ENCODE results near the gene ZBTB44. TPM values are rescaled to one million over a fixed set of nuclear protein-coding genes. Genes with fewer than 3 reads are reported as not detected.

The ZBTB44 gene
- 36.7 and 62.8 TPM in 2 replicates for total RNA-seq (2014; rRNA removed; shearing (Covaris generic); ENCODE audit: low replicate concordance)

DNA sequence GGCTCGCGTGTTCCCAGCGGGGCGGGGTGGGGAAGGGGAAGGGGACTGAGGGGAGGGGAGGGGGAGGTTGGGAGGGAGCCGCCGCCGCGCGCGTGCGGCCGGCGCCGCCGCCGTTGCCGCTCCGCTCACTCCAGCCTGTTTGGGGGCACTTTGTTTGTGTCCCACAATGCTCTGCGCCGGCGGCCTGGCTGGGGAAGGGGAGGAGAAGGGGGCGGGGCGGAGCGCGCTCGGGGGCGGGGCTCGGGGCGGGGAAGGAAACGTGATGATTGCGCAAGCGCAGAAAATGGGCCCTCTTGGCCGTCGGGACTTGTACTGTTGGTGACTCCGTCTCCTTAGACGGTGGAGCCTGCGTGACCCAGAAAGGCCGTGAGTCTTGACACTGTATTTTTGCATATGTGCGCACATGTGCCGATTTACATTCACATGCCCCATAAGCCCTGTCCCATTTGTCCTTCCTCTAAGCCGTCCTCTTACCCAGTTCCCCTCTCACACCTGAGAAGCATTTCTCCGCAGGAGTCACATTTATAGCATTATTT is at the start of gene ZBTB44:
ZBTB44 (minus strand) TSS at position 168 of the 536 bp plus-strand sequence. CDS start 53,044 bp downstream, outside the sequence.
- peak; percentile 89 for DNase-seq
- peak within 1 kb of the TSS; percentile 79 for H3K4me3 ChIP-seq (ENCODE audit: low read length)
- H3K4me2 ChIP-seq (ENCODE audit: low read depth, low read length, poor library complexity, severe bottlenecking), result peak within 1 kb of the TSS; percentile 82
- no peaks in the 10 kb centered on the region; the same call in 1 of the 2 replicates for H3K36me3 ChIP-seq (ENCODE audit: insufficient read depth, low read length)
- H3K9ac ChIP-seq (ENCODE audit: low read length), result peak within 1 kb of the TSS; percentile 73
- no peak within 1 kb of the TSS for H2AFZ ChIP-seq (ENCODE audit: low read length)
- no peaks in the 10 kb centered on the region for H4K20me1 ChIP-seq (ENCODE audit: insufficient read depth, low read depth, low read length)
- H3K27ac ChIP-seq (ENCODE audit: low read length), result peak within 1 kb of the TSS; percentile 58
- H3K9me3 ChIP-seq (ENCODE audit: low read length), result no peaks in the 10 kb centered on the region
- H3K79me2 ChIP-seq (ENCODE audit: low read length), result peaks cover 42% of the 10 kb centered on the region
- H3K4me1 ChIP-seq (ENCODE audit: low read length), result peaks cover 36% of the 10 kb centered on the region
- H3K9me2 ChIP-seq (replicated peaks; ENCODE audit: insufficient read depth, low read length), result no peaks in the 10 kb centered on the region
- no peaks in the 10 kb centered on the region for H3K27me3 ChIP-seq (ENCODE audit: low read length)

DNA sequence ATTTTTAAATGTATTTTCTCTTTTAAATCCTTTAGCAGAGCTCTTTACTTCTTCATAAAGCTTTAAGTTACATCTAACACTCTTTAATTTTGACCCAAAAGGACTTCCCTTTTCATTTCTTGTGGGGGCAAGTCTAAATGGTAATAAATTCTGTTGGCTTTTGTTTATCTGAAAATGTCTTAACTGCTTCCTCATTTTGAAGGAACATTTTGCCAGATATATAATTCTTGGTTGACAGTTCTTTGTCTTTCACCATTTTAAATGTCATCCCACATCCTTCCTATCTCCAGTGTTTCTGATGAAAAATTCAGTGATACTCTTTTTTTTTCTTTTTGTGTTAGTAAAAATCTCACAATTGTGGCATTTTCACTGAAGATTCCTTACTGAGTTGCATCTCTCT is 44.7 kb upstream of the ZBTB44 start:
- Histone ChIP-seq H3K4me1 (ENCODE audit: low read length) (no peaks in the 10 kb centered on the region), H3K27ac (ENCODE audit: low read length) (no peak overlapping the region), H3K79me2 (ENCODE audit: low read length) (no peaks in the 10 kb centered on the region), H2AFZ (ENCODE audit: low read length) (no peak overlapping the region), H3K9me2 (replicated peaks; ENCODE audit: insufficient read depth, low read length) (no peaks in the 10 kb centered on the region), H3K27me3 (ENCODE audit: low read length) (no peaks in the 10 kb centered on the region), H3K4me2 (ENCODE audit: low read depth, low read length, poor library complexity, severe bottlenecking) (no peak overlapping the region), H3K4me3 (ENCODE audit: low read length) (no peak overlapping the region), H3K9ac (ENCODE audit: low read length) (no peak overlapping the region), H4K20me1 (ENCODE audit: insufficient read depth, low read depth, low read length) (no peaks in the 10 kb centered on the region), H3K36me3 (ENCODE audit: insufficient read depth, low read length) (no peaks in the 10 kb centered on the region), H3K9me3 (ENCODE audit: low read length) (no peaks in the 10 kb centered on the region)
- no peak for DNase-seq

GRCh38 chr11:130358398-130358797 is 43.7 kb upstream of the ZBTB44 start:
- no peak for DNase-seq
- Histone ChIP-seq H4K20me1 (ENCODE audit: insufficient read depth, low read depth, low read length) (no peaks in the 10 kb centered on the region), H3K27ac (ENCODE audit: low read length) (no peak overlapping the region), H3K4me1 (ENCODE audit: low read length) (no peaks in the 10 kb centered on the region), H3K4me2 (ENCODE audit: low read depth, low read length, poor library complexity, severe bottlenecking) (no peak overlapping the region), H3K9me3 (ENCODE audit: low read length) (no peaks in the 10 kb centered on the region), H3K79me2 (ENCODE audit: low read length) (no peaks in the 10 kb centered on the region), H3K4me3 (ENCODE audit: low read length) (no peak overlapping the region), H3K36me3 (ENCODE audit: insufficient read depth, low read length) (no peaks in the 10 kb centered on the region), H3K9me2 (replicated peaks; ENCODE audit: insufficient read depth, low read length) (no peaks in the 10 kb centered on the region), H3K27me3 (ENCODE audit: low read length) (no peaks in the 10 kb centered on the region), H2AFZ (ENCODE audit: low read length) (no peak overlapping the region), H3K9ac (ENCODE audit: low read length) (no peak overlapping the region)

- no peaks in the 10 kb centered on the region for H3K4me1 ChIP-seq (ENCODE audit: low read length)
Measured at GRCh38 chr11:130347261-130347660, 32.5 kb upstream of the ZBTB44 start.

DNA sequence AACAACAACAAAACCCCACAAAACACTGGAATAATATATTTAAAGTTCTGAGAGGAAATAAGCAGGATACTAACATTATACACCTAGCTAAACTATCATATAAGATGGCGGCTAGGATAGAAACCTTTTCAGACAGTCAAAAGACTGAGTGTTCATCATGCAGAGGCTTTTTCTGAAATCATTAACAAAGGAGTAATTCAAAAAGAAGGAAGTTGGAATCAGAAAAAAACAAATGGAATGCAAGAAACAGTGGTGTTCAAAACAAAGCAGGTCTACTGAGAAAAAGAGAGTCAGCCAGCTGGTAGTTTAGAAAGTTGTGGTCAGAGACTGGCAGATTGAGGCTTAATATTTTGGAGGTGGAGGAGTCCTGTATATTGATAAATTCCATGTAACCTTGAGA is 30.1 kb upstream of the ZBTB44 start:
- DNase-seq, result no peak
- no peak overlapping the region for H3K4me3 ChIP-seq (ENCODE audit: low read length)
- H3K79me2 ChIP-seq (ENCODE audit: low read length), result no peaks in the 10 kb centered on the region
- no peak overlapping the region for H2AFZ ChIP-seq (ENCODE audit: low read length)
- H3K9me2 ChIP-seq (replicated peaks; ENCODE audit: insufficient read depth, low read length), result no peaks in the 10 kb centered on the region
- H3K9me3 ChIP-seq (ENCODE audit: low read length), result no peaks in the 10 kb centered on the region
- no peaks in the 10 kb centered on the region for H4K20me1 ChIP-seq (ENCODE audit: insufficient read depth, low read depth, low read length)
- H3K27ac ChIP-seq (ENCODE audit: low read length), result no peak overlapping the region
- H3K4me2 ChIP-seq (ENCODE audit: low read depth, low read length, poor library complexity, severe bottlenecking), result no peak overlapping the region
- no peaks in the 10 kb centered on the region for H3K36me3 ChIP-seq (ENCODE audit: insufficient read depth, low read length)
- H3K9ac ChIP-seq (ENCODE audit: low read length), result no peak overlapping the region
- no peaks in the 10 kb centered on the region for H3K4me1 ChIP-seq (ENCODE audit: low read length)
- H3K27me3 ChIP-seq (ENCODE audit: low read length), result no peaks in the 10 kb centered on the region

More at GRCh38 chr11:130347261-130347660, 32.5 kb upstream of the ZBTB44 start:
- Histone ChIP-seq H3K9me3 (ENCODE audit: low read length) (no peaks in the 10 kb centered on the region), H3K27me3 (ENCODE audit: low read length) (no peaks in the 10 kb centered on the region), H3K79me2 (ENCODE audit: low read length) (no peaks in the 10 kb centered on the region), H2AFZ (ENCODE audit: low read length) (no peak overlapping the region), H3K36me3 (ENCODE audit: insufficient read depth, low read length) (no peaks in the 10 kb centered on the region), H3K27ac (ENCODE audit: low read length) (no peak overlapping the region), H3K4me3 (ENCODE audit: low read length) (no peak overlapping the region), H3K4me2 (ENCODE audit: low read depth, low read length, poor library complexity, severe bottlenecking) (no peak overlapping the region), H3K9me2 (replicated peaks; ENCODE audit: insufficient read depth, low read length) (no peaks in the 10 kb centered on the region), H3K9ac (ENCODE audit: low read length) (no peak overlapping the region), H4K20me1 (ENCODE audit: insufficient read depth, low read depth, low read length) (no peaks in the 10 kb centered on the region)
- DNase-seq, result no peak

DNA sequence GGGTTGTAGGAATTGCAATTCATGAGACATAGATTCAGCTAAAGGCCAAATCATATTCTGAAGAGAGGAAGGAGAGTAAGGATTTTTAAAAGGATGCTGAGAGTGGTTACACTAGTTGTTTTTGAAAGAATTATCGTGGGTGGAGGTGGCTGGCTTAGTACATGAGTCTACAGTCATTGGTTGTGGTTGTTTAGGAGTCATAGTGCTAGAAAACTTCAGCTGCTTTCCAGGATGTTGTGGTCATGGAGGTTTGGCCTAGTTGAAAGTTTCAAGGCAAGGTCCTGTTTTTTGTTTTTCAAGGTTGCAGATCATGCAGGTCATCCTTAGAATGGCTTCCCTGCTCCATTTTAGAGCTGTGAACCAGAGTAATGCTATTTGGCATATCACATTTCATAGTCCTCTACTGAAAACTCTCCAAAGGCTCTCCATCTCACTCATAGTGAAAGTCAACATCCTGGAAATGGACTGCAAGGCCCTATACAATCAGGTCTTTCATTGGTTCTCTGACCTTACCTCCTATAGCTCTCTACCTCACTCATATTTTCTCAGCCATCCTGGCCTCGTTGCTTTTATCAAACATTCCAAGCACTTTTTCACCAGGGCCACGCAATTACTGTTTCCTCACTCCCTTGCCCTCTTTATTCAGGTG is 26.1 kb upstream of the ZBTB44 start:
- Histone ChIP-seq H2AFZ (ENCODE audit: low read length) (no peak overlapping the region), H3K9me3 (ENCODE audit: low read length) (no peaks in the 10 kb centered on the region), H4K20me1 (ENCODE audit: insufficient read depth, low read depth, low read length) (no peaks in the 10 kb centered on the region), H3K27ac (ENCODE audit: low read length) (no peak overlapping the region), H3K27me3 (ENCODE audit: low read length) (no peaks in the 10 kb centered on the region), H3K79me2 (ENCODE audit: low read length) (no peaks in the 10 kb centered on the region), H3K4me3 (ENCODE audit: low read length) (no peak overlapping the region), H3K4me2 (ENCODE audit: low read depth, low read length, poor library complexity, severe bottlenecking) (no peak overlapping the region), H3K4me1 (ENCODE audit: low read length) (no peaks in the 10 kb centered on the region), H3K9ac (ENCODE audit: low read length) (no peak overlapping the region), H3K36me3 (ENCODE audit: insufficient read depth, low read length) (no peaks in the 10 kb centered on the region), H3K9me2 (replicated peaks; ENCODE audit: insufficient read depth, low read length) (no peaks in the 10 kb centered on the region)
- no peak for DNase-seq

- DNase-seq, result no peak
- Histone ChIP-seq H3K79me2 (ENCODE audit: low read length) (no peaks in the 10 kb centered on the region), H3K9me3 (ENCODE audit: low read length) (no peaks in the 10 kb centered on the region), H3K27me3 (ENCODE audit: low read length) (no peaks in the 10 kb centered on the region), H3K4me1 (ENCODE audit: low read length) (no peaks in the 10 kb centered on the region), H3K9me2 (replicated peaks; ENCODE audit: insufficient read depth, low read length) (no peaks in the 10 kb centered on the region), H3K9ac (ENCODE audit: low read length) (no peak overlapping the region), H3K27ac (ENCODE audit: low read length) (no peak overlapping the region), H3K4me3 (ENCODE audit: low read length) (no peak overlapping the region), H4K20me1 (ENCODE audit: insufficient read depth, low read depth, low read length) (no peaks in the 10 kb centered on the region), H2AFZ (ENCODE audit: low read length) (no peak overlapping the region), H3K36me3 (ENCODE audit: insufficient read depth, low read length) (no peaks in the 10 kb centered on the region), H3K4me2 (ENCODE audit: low read depth, low read length, poor library complexity, severe bottlenecking) (no peak overlapping the region)
Measured at GRCh38 chr11:130338667-130339066, 23.9 kb upstream of the ZBTB44 start.

DNA sequence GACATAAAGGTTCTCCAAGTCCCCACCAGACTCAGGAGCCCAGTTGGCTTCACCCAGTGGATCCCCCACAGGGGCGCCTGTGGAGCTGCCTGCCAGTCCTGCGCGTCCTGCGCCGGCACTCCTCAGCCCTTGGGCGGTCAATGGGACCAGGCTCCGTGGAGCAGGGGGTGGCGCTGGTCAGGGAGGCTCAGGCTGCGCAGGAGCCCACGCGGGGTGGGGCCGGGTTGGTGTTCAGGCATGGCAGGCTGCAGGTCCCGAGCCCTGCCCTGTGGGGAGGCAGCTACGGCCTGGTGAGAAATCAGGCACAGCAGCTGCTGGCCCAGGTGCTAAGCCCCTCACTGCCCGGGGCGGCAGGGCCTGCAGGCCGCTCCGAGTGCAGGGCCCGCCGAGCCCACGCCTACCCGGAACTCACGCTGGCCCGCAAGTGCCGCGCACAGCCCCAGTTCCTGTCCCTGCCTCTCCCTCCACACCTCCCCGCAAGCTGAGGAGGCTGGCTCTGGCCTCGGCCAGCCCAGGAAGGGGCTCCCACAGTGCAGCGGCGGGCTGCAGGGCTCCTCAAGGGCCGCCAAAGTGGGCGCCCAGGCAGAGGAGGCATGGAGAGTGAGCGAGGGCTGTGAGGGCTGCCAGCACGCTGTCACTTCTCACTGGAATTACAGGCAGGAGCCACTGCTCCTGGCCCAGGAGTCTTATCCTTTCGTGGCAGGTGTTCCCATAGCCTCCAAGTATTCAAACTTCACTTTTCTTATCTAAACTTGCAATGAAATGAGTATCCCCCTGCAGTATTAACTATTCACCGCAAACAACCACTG is 22.8 kb upstream of the ZBTB44 start:
- no peaks in the 10 kb centered on the region for H4K20me1 ChIP-seq (ENCODE audit: insufficient read depth, low read depth, low read length)
- H3K27ac ChIP-seq (ENCODE audit: low read length), result no peak overlapping the region
- H3K27me3 ChIP-seq (ENCODE audit: low read length), result no peaks in the 10 kb centered on the region
- H3K36me3 ChIP-seq (ENCODE audit: insufficient read depth, low read length), result no peaks in the 10 kb centered on the region
- no peak overlapping the region for H3K4me3 ChIP-seq (ENCODE audit: low read length)
- no peaks in the 10 kb centered on the region for H3K9me2 ChIP-seq (replicated peaks; ENCODE audit: insufficient read depth, low read length)
- no peak overlapping the region for H2AFZ ChIP-seq (ENCODE audit: low read length)
- no peaks in the 10 kb centered on the region for H3K79me2 ChIP-seq (ENCODE audit: low read length)
- no peak overlapping the region for H3K9ac ChIP-seq (ENCODE audit: low read length)
- no peaks in the 10 kb centered on the region for H3K9me3 ChIP-seq (ENCODE audit: low read length)
- no peak for DNase-seq
- no peaks in the 10 kb centered on the region for H3K4me1 ChIP-seq (ENCODE audit: low read length)
- no peak overlapping the region for H3K4me2 ChIP-seq (ENCODE audit: low read depth, low read length, poor library complexity, severe bottlenecking)

Measured in Karpas-422 (cell line).